Right cardiac atrium (tissue), 5 donors: ENCODE data around the gene DARS1. TPM values are rescaled to one million over a fixed set of nuclear protein-coding genes. Genes with fewer than 3 reads are reported as not detected.

Source experiments
- ATAC-seq, 2 donors: fragments of 200-7000 bp; cut with Tn5 transposase; one replicate each; pipeline versions ENCODE4 v1.8.0 to v1.9.1; 2020; ENCODE audit warnings: moderate library complexity in 2 of 2, mild to moderate bottlenecking in 1 of 2
- DNase-seq, 3 donors: peaks; one replicate each; pipeline ENCODE4 v3.0.0-alpha.2; 2020
- H3K27ac ChIP-seq: one replicate; pipeline ENCODE4 v1.5.1; 2013; ENCODE audit warnings: mild to moderate bottlenecking, low read length, control low read depth, moderate library complexity
- H3K27me3 ChIP-seq: one replicate; pipeline ENCODE4 v1.6.1; 2013; ENCODE audit not compliant: control insufficient read depth, insufficient read depth
- H3K4me1 ChIP-seq: one replicate; pipeline ENCODE4 v1.6.1; 2013; ENCODE audit warnings: low read length; ENCODE audit not compliant: control insufficient read depth, insufficient read depth
- H3K4me3 ChIP-seq: one replicate; pipeline ENCODE4 v1.5.1; 2013; ENCODE audit warnings: low read length, control low read depth
- H3K9me3 ChIP-seq: one replicate; pipeline ENCODE4 v1.6.1; 2013; ENCODE audit warnings: low read length; ENCODE audit not compliant: control insufficient read depth
- WGBS: extraction: QIAGEN DNeasy Blood & Tissue Kit; methylation state at CpG from one replicate; pipeline ENCODE4 v1.1.7; 2013; 5-methylcytosine and 5-hydroxymethylcytosine counted together
- intact Hi-C, 4 donors: fragments of 100-400 bp; cut with DNase I; formaldehyde crosslinking; loops; one replicate each; pipeline versions ENCODE4 v1.11.0 to v1.14.0; 2022 to 2023
- polyA plus RNA-seq: library from polyadenylated mRNA; stranded (reverse); fragments of 200-250 nt; gene quantifications from one replicate; pipeline ENCODE4 v1.2.3, GENCODE V29; 2013
- total RNA-seq, 4 donors: library from RNA; stranded (reverse); fragmentation: NEBNext Ultra II Directional; extraction: Animal tissue kit (Norgen Biotek cat#: 25700); gene quantifications; one replicate each; pipeline ENCODE4 v1.2.1, GENCODE V29; 2021
- donor health status: healthy with polysubstance abuse.
- donor health status: DM: no; HTN: yes; CAD: no.
- donor health status: DM: no; HTN: no; CAD: no.
- donor health status: DM: no; HTN: yes; CAD: no; lungs with severe emphysema.
- donor health status: DM: yes; HTN: yes; CAD: no.

DARS1 gene
- total and polyA plus RNA-seq, 5 donors = 50.0 to 63.4 (median 54.4) TPM

DNA sequence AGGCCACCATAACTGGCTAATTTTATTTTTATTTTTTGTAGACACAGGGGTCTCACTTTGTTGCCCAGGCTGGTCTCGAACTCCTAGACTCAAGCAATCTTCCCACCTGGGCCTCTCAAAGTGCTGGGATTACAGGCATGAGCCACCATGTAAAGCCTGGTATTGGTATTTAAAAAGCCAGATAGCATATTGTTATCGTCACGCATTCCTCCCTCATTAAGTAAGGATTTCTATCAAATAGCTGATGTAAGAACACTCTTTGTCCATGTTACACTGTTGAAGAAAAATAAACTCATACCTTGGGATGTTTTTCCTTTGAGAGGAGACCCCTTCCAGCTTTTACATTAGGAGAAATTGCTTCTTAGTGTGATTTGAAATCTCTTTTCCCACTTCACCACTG, 39.2 kb upstream of the DARS1 start:
- DNase-seq (no peak), ATAC-seq (no peak)
- H3K27me3 ChIP-seq = no peaks in the 10 kb centered on the region
- intact Hi-C loops = no loop called here
- no peak overlapping the region for H3K4me3 ChIP-seq
- H3K27ac ChIP-seq = no peak overlapping the region
- WGBS = 98% methylated on average over 3 of the region's 3 CpGs
- no peaks in the 10 kb centered on the region for H3K9me3 ChIP-seq
- H3K4me1 ChIP-seq = peaks cover 5% of the 10 kb centered on the region

DNA sequence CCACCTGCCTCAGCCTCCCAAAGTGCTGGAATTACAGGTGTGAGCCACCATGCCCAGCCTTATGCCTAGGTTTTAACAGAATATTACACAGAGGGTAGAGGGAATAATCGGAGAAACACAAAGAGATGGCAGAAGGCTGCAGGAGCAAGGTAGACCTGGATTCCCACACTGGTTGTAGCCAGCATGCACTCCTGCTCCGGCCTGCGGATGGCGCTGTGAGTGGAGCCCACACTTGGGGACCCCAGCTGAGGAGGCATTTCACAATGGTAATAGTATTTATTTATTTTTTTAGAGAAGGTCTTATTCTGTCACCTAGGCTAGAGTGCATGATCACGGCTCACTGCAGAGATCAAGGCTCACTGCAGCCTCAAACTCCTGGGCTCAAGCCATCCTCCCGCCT, 38.8 kb upstream of the DARS1 start:
- Histone ChIP-seq H3K27me3 (no peaks in the 10 kb centered on the region), H3K9me3 (no peaks in the 10 kb centered on the region), H3K4me3 (no peak overlapping the region), H3K4me1 (peaks cover 6% of the 10 kb centered on the region), H3K27ac (no peak overlapping the region)
- 98% methylated on average over 6 of the region's 6 CpGs for WGBS
- intact Hi-C loops = no loop called here
- no peak for ATAC-seq
- DNase-seq = no peak

DNA sequence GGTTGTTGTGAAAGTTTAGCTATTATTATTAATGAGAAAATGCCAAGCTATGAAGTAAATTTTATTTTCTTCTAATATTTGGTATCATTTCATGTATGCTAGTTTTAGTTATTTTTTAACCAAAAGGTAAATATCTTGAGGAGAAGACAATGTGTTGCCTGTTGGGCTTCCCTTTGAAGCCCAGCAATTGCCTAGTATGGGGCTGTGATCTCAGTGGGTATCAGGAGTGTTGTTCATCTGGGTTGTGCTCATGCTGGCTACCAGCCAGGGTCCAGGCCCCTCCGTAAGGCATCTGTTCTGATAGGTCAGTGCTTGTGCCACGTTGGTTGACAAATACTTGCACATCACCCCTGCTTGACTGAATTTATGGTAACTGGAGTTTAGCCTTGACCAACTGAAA, 38.0 kb upstream of the DARS1 start:
- no peaks in the 10 kb centered on the region for H3K9me3 ChIP-seq
- ATAC-seq = no peak
- intact Hi-C loops = no loop called here
- no peak for DNase-seq
- no peak overlapping the region for H3K4me3 ChIP-seq
- no peaks in the 10 kb centered on the region for H3K27me3 ChIP-seq
- H3K27ac ChIP-seq = no peak overlapping the region
- peaks cover 6% of the 10 kb centered on the region for H3K4me1 ChIP-seq
- WGBS = 88% methylated on average over 2 of the region's 2 CpGs

DNA sequence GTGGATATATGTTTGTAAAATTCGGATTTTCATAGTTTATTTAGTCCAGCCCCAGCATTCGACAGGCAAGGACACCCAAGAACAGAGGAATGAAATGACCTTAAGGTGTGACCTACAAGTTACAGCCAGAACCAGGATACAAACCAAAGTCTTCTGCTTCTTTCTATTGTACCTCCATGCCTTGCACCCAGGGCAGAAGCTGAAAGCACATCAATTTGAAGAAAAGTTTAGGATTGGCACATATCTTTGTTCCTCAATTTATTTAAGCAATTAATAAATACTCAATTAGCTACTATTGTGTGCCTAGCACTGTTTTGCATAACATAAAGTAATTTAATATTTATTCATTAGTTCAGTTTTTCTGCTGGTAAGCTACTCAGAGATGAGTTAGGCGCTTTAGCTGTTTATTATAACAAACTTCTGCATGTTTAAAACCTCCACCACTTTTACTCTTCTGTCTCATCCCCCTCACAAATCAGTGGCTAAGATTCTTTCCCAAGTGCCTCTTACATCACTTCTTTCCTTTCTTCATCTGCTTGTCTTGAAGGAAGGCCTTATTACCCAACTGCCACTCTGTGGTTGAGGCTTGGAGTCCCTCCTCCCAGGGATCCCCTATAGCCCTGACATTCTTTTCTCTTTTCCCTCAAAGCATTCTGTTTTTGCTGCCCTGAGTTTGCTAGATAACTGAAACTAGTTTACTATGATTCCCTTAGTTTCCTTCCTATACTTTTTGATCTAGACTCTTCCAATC, 37.1 kb upstream of the DARS1 start:
- ATAC-seq (no peak), DNase-seq (no peak)
- Histone ChIP-seq H3K27me3 (no peaks in the 10 kb centered on the region), H3K4me3 (no peak overlapping the region), H3K27ac (no peak overlapping the region), H3K9me3 (no peaks in the 10 kb centered on the region), H3K4me1 (peaks cover 6% of the 10 kb centered on the region)
- intact Hi-C loops = no loop called here
- WGBS = 93% methylated on average over 3 of the region's 3 CpGs

DNA sequence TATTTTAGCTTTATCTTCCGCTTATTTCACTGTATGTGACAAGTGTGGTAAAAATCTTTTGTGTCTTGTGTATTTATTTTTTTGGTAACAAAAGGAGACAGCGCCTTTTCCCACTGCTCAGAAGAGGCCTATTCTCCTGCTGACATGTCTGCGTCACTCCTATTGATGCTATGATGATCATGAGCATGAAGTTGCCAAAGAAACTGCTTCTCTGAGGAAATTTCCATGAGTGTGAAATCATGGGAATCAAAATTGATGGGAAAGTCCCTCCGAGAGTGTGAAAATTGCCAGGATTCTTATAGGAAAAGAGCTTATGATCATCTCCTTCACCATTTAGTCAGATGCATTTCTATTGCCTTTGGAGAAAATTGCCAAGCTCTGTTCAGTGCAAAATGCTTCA, 36.5 kb upstream of the DARS1 start:
- intact Hi-C loops = no loop called here

DNA sequence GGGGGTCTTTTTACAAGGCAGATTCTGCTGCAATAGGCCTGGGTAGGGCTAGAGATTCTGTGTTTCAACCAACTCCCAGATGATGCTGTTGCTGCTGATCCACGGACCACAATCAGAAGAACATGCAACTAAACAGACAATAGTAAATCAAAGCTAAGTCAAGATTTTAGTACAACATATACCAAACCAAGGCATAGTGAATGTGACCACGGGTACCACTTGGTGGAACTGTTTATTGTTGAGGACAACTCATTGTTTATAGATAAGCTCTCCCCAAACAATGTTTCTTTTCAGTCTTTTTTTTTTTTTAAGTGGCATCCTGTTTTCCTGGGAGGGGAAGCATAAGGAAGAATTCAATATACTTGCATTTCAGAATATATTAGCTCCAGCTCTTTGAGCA, 36.0 kb upstream of the DARS1 start:
- intact Hi-C loops = no loop called here
- WGBS = 68% methylated on average over 2 of the region's 2 CpGs
- H3K9me3 ChIP-seq = no peaks in the 10 kb centered on the region
- ATAC-seq (no peak), DNase-seq (no peak)
- no peaks in the 10 kb centered on the region for H3K27me3 ChIP-seq
- no peak overlapping the region for H3K27ac ChIP-seq
- H3K4me3 ChIP-seq = no peak overlapping the region
- H3K4me1 ChIP-seq = peaks cover 6% of the 10 kb centered on the region

More for the DNA sequence above, 36.5 kb upstream of the DARS1 start:
- peaks cover 6% of the 10 kb centered on the region for H3K4me1 ChIP-seq
- DNase-seq = no peak
- no peaks in the 10 kb centered on the region for H3K9me3 ChIP-seq
- no peak overlapping the region for H3K4me3 ChIP-seq
- WGBS = 96% methylated on average over 4 of the region's 4 CpGs
- ATAC-seq = no peak
- H3K27me3 ChIP-seq = no peaks in the 10 kb centered on the region
- no peak overlapping the region for H3K27ac ChIP-seq

DNA sequence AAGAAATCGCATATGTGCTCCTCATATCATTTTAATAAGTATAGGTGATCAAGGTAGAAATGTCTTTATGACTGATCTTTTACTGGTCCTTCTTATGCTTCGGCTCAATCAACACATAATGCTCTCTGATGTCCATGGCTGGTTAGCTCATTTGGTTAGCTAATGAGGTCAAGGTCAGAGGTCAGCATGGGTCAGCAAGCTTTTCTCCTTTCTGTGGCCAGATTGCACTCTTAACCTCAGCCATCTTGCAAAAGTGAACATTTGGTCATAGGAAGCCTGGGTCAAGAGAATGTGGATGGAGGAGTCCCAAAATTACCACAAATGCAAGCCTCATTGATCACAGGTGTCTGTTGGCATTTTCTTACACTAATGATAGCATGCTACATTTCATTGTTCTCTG, 35.4 kb upstream of the DARS1 start:
- no peaks in the 10 kb centered on the region for H3K9me3 ChIP-seq
- peaks cover 6% of the 10 kb centered on the region for H3K4me1 ChIP-seq
- intact Hi-C loops = no loop called here
- H3K4me3 ChIP-seq = no peak overlapping the region
- 97% methylated on average over 2 of the region's 2 CpGs for WGBS
- DNase-seq = no peak
- H3K27ac ChIP-seq = no peak overlapping the region
- no peaks in the 10 kb centered on the region for H3K27me3 ChIP-seq
- ATAC-seq = no peak

DNA sequence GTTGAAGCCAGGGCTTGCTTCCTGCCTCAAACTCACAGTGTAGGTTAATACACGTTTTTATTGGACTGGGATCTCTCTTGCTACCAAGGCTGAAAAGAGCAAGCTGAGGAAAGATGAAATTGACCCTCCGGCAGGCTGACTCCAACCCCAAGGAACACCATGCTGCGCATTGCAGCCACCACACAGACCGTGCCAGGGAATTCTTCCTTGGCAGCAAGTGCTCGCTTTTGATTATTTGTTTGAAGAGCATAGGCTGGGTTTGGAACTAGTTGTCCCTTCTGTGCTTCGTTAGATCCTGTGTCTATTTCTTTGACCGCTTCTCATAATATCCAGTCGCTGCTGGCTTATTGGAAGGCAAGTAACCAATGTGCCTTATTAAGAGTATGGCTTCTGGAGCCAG, 34.4 kb upstream of the DARS1 start:
- peaks cover 4% of the 10 kb centered on the region for H3K4me1 ChIP-seq
- DNase-seq (no peak), ATAC-seq (peak; percentile 23 to 41)
- no peaks in the 10 kb centered on the region for H3K27me3 ChIP-seq
- 67% methylated on average over 8 of the region's 8 CpGs for WGBS
- no peaks in the 10 kb centered on the region for H3K9me3 ChIP-seq
- no peak overlapping the region for H3K27ac ChIP-seq
- H3K4me3 ChIP-seq = no peak overlapping the region
- intact Hi-C loops = no loop called here

DNA sequence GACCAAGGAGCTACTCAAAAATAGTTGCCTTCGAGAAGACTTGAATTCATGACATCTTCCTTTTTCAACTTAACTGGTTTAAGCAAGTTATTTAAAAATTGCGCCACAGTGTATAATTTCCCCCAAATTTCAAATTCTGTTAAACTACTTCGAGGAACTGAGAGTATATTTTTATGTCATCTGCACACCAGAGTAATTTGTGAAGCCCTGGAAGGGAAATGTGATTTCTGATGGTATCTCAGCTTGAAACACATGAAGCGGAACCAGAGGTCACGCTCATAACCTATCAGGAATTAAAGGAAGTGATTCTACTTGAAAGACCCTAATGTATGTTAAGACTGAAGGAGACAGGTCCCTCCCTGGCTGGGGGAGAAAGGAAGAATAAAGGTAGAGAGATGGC, 33.9 kb upstream of the DARS1 start:
- Histone ChIP-seq H3K27me3 (no peaks in the 10 kb centered on the region), H3K4me1 (peaks cover 4% of the 10 kb centered on the region), H3K9me3 (no peaks in the 10 kb centered on the region), H3K4me3 (no peak overlapping the region), H3K27ac (no peak overlapping the region)
- 71% methylated on average over 5 of the region's 5 CpGs for WGBS
- intact Hi-C loops = no loop called here
- ATAC-seq (peak; percentile 14 to 28), DNase-seq (no peak)

DNA sequence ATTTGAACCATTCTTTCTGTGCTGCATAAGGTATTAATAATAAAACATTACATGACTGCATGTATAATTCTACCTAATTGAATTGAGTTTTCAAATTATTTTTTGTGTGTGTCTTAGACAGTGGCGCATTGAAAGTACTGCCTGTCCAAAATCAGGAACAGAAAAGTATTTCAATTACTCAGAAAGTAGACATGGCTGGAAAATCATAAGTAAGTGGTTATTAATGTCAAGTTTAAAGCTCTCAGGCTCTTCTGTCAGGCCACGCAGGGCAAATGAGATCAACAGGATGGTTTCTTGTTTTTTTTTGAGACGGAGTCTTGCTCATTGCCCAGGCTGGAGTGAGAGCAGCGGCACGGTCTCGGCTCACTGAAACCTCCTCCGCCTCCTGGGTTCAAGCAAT, 32.4 kb upstream of the DARS1 start:
- intact Hi-C loops = no loop called here
- peaks cover 8% of the 10 kb centered on the region for H3K4me1 ChIP-seq

DNA sequence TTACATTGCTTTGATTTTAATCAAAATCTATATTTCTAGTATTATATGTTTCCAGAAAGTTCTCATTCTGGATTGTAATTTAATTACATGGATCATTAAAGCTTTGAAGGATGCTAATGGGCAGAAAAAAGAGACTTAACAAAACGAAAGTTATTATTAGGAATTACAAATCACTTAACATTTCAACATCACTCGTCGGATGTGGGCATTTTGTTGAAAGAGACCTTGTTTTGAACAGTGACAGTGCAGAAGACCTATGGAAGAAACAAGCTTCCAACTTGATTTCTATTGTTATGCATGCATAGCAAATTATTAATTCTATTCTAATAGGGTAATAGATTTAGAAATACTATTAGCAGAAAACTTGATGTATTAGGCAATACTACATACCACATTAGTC, 31.4 kb upstream of the DARS1 start:
- WGBS = 88% methylated on average over 3 of the region's 3 CpGs
- peaks cover 8% of the 10 kb centered on the region for H3K4me1 ChIP-seq
- ATAC-seq (no peak), DNase-seq (no peak)
- no peak overlapping the region for H3K4me3 ChIP-seq
- intact Hi-C loops = no loop called here
- H3K9me3 ChIP-seq = no peaks in the 10 kb centered on the region
- no peak overlapping the region for H3K27ac ChIP-seq
- H3K27me3 ChIP-seq = no peaks in the 10 kb centered on the region

More for the DNA sequence above, 32.4 kb upstream of the DARS1 start:
- Histone ChIP-seq H3K27me3 (no peaks in the 10 kb centered on the region), H3K27ac (no peak overlapping the region), H3K9me3 (no peaks in the 10 kb centered on the region), H3K4me3 (no peak overlapping the region)
- DNase-seq (no peak), ATAC-seq (no peak)
- 98% methylated on average over 7 of the region's 7 CpGs for WGBS

DNA sequence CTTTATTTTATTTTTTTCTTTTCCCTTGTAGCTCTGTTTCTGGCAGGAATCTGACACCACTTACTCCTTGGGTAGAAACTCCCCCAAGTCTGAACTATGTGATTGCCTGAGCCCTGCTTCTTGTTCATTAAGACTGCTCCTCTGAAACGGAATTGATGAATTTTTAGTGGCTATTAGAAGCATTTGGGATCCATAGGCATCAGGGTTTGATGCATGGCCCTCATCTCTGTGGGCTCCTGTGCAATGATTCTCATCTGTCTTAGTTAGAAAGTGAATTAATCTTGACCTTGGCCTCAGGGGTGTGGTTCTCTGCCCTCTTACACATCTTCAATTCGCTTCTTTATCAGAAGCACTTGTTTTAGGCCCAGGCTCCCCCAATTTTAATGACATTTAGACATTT, 31.0 kb upstream of the DARS1 start:
- Histone ChIP-seq H3K9me3 (no peaks in the 10 kb centered on the region), H3K27ac (no peak overlapping the region), H3K27me3 (no peaks in the 10 kb centered on the region), H3K4me1 (peaks cover 8% of the 10 kb centered on the region), H3K4me3 (no peak overlapping the region)
- DNase-seq = no peak
- intact Hi-C loops = no loop called here
- 77% methylated on average over 2 of the region's 2 CpGs for WGBS
- no peak for ATAC-seq
